ENCODE results near the gene RHEBL1. TPM values are rescaled to one million over a fixed set of nuclear protein-coding genes. Genes with fewer than 3 reads are reported as not detected.

The RHEBL1 gene
- 1 to 10 TPM; 2.3 to 5.3 (median 2.5) TPM for total RNA-seq
- 4.5 TPM for total RNA-seq (2013)
- 0.34 to 16.2 (median 3.3) reads per million in 29 experiments for total RNA-seq

- POLR2A ChIA-PET = interaction anchor here (0.6 to 1.4 kb wide), 5 partner anchors 15 to 122 kb away, joined by 3 to 4 read pairs (median 3); partner anchors contain the start of gene TUBA1B (in 1 of the 2)
- peaks cover 4% of the 10 kb centered on the region for H3K36me3 Mint-ChIP-seq
- H3K4me1 Mint-ChIP-seq = peaks cover 18 to 19% (median 19%) of the 10 kb centered on the region in 3 donors
- H3K27ac Mint-ChIP-seq = peak within 1 kb of the TSS; percentile 87 to 96
- Histone ChIP-seq H3K27me3 (replicated peaks in 1 of 2; ENCODE audit: control insufficient read depth in 2 of 2, extremely low read depth in 1 of 2, insufficient read depth in 2 of 2, low read length in 1 of 2) (no peaks in the 10 kb centered on the region), H3K4me3 (ENCODE audit: control insufficient read depth in 1 of 2, extremely low read depth in 1 of 2, low read length in 1 of 2) (peak within 1 kb of the TSS; percentile 85 to 91), H3K9me3 (no peaks in the 10 kb centered on the region), H3K36me3 (ENCODE audit: control insufficient read depth in 2 of 2, extremely low read depth in 1 of 2, insufficient read depth in 1 of 2, low read length in 1 of 2) (peaks cover 0 to 5% of the 10 kb centered on the region in 2 donors), H3K27ac (ENCODE audit: low read length) (peak within 1 kb of the TSS; percentile 68), H3K4me1 (ENCODE audit: control insufficient read depth in 1 of 2, extremely low read depth in 1 of 2, insufficient read depth in 2 of 2, low read length in 2 of 2) (peaks cover 6 to 17% of the 10 kb centered on the region in 2 experiments)
- no peaks in the 10 kb centered on the region for H3K27me3 Mint-ChIP-seq
- CTCF ChIA-PET = interaction anchor here (0.5 to 1.5 kb wide), 16 partner anchors 8 to 253 kb away, joined by 3 to 12 read pairs (median 5); partner anchors contain the start of genes LMBR1L (in 1 of the 2) and TUBA1B (in 1 of the 2)
- H3K9me3 Mint-ChIP-seq = no peaks in the 10 kb centered on the region
- peak; percentile 94 to 99 (median 96) for DNase-seq
- ATAC-seq (replicated peaks in 1 of 4) = peak; percentile 99 to 100 (median 100)
- under 1% methylated on average over 57 of the region's 60 CpGs for WGBS (ENCODE audit: insufficient coverage)
- H3K4me3 Mint-ChIP-seq = peak within 1 kb of the TSS; percentile 86 to 100 (median 99)
These were observed at the start of gene RHEBL1 for GRCh38 chr12:49069507-49070346. Gene RHEBL1, minus strand, starts transcription at chr12:49069979. Its CDS starts 194 bp downstream, at chr12:49069785.

DNA sequence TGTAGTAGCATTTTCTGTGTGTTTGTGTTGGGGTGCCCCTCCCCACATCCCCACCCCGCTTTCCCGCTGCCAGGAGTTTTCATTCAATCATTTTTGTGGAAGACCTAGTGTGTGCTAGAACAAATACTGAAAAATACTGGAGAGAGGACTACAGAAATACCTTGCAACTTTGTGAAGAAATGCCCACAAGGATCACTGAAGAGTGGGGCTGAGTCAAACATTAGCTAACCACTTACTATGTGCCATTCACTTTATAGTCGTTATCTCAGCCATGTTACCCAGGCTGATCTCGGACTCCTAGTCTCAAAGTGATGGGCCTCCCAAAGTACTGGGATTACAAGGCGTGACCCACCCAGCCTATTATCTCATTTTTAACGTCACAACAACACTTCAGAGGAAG is 41.4 kb upstream of the RHEBL1 start:
- 0% methylated on average over 1 of the region's 6 CpGs for WGBS (ENCODE audit: insufficient coverage)
- no peaks in the 10 kb centered on the region for H3K9me3 Mint-ChIP-seq
- peak overlapping the region in 1 of 2 donors; percentile 96 for H3K4me3 ChIP-seq (ENCODE audit: control insufficient read depth in 1 of 2, extremely low read depth in 1 of 2, low read length in 1 of 2)

DNA sequence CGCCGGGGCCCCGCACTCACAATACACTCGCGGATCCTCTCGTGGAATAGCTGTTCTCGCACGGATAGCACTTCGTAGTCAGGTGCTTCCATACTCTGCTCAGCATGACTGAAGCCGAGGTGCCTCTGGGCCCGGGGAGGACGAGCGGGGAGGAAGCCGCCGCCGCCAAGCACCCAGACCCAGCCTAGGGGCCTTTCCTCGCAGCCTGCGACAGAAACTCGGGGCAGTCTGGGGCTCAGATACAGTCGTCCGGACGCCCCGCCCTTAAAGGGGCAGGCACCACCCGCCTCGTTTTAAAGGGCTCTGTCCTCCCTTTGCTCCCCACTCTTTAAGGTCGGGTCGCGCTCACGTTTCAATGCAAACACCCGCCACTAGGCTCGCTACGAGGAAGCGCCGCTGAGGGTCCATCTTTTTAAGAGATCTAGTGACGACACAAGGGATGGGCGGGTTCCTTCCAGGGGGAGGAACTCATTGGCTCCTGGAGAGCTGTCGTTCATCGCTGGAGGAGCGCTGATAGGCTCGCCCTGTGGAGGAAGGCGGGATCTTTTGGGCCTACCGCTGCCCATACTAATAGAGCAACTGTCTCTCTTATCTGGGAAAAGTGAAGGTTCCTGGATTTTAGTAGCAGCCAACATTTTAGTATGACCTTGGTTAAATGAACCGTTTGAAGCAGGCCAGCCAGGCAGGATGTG is 40.8 kb upstream of the RHEBL1 start, which contains the start of gene LMBR1L:
Gene LMBR1L, minus strand, starts transcription at position 384 of the 692 bp plus-strand sequence. Its CDS starts 292 bp downstream, at position 92.
- under 1% methylated on average over 25 of the region's 43 CpGs for WGBS (ENCODE audit: insufficient coverage)
- Histone ChIP-seq H3K27me3 (replicated peaks in 1 of 2; ENCODE audit: control insufficient read depth in 2 of 2, extremely low read depth in 1 of 2, insufficient read depth in 2 of 2, low read length in 1 of 2) (peaks cover 0 to 2% of the 10 kb centered on the region in 2 experiments), H3K36me3 (ENCODE audit: control insufficient read depth in 2 of 2, extremely low read depth in 1 of 2, insufficient read depth in 1 of 2, low read length in 1 of 2) (peaks cover 3 to 18% of the 10 kb centered on the region in 2 donors), H3K27ac (ENCODE audit: low read length) (peak within 1 kb of the TSS; percentile 90), H3K9me3 (no peaks in the 10 kb centered on the region), H3K4me1 (ENCODE audit: control insufficient read depth in 1 of 2, extremely low read depth in 1 of 2, insufficient read depth in 2 of 2, low read length in 2 of 2) (peaks cover 8 to 37% of the 10 kb centered on the region in 2 experiments), H3K4me3 (ENCODE audit: control insufficient read depth in 1 of 2, extremely low read depth in 1 of 2, low read length in 1 of 2) (peak within 1 kb of the TSS; percentile 82 to 96)
- ChIA-PET POLR2A (interaction anchor here (1.0 to 2.1 kb wide), 6 partner anchors 9 to 80 kb away, joined by 3 to 14 read pairs (median 4); partner anchors contain the start of gene TUBA1B (in 1 of the 2)), CTCF (interaction anchor here (0.5 to 4.5 kb wide), 14 partner anchors 10 to 718 kb away, joined by 3 to 54 read pairs (median 4); partner anchors contain the start of genes DHH (in 1 of the 2), NCKAP5L (in 1 of the 2), RHEBL1 (in 1 of the 2) and TUBA1B (in 1 of the 2))
- Mint-ChIP-seq H3K4me1 (peaks cover 41 to 48% (median 46%) of the 10 kb centered on the region in 3 donors), H3K4me3 (peak within 1 kb of the TSS; percentile 99), H3K36me3 (peaks cover 10% of the 10 kb centered on the region), H3K27ac (peak within 1 kb of the TSS; percentile 99), H3K9me3 (no peaks in the 10 kb centered on the region), H3K27me3 (no peaks in the 10 kb centered on the region)
- ATAC-seq (replicated peaks in 1 of 4) (peak; percentile 94 to 97 (median 96)), DNase-seq (peak; percentile 88 to 99 (median 97))

More for the DNA sequence above, 41.4 kb upstream of the RHEBL1 start:
- peak overlapping the region; percentile 99 for H3K27ac Mint-ChIP-seq
- POLR2A ChIA-PET = interaction anchor here in 1 of 2 donors (1.4 to 2.1 kb wide), 2 partner anchors 19 to 79 kb away, joined by 3 to 14 read pairs; partner anchors contain the start of gene TUBA1B
- H3K27me3 Mint-ChIP-seq = no peaks in the 10 kb centered on the region
- Histone ChIP-seq H3K36me3 (ENCODE audit: control insufficient read depth in 2 of 2, extremely low read depth in 1 of 2, insufficient read depth in 1 of 2, low read length in 1 of 2) (peaks cover 0 to 12% of the 10 kb centered on the region in 2 donors), H3K27ac (ENCODE audit: low read length) (peak overlapping the region; percentile 90), H3K27me3 (replicated peaks in 1 of 2; ENCODE audit: control insufficient read depth in 2 of 2, extremely low read depth in 1 of 2, insufficient read depth in 2 of 2, low read length in 1 of 2) (peaks cover 0 to 2% of the 10 kb centered on the region in 2 experiments), H3K9me3 (no peaks in the 10 kb centered on the region), H3K4me1 (ENCODE audit: control insufficient read depth in 1 of 2, extremely low read depth in 1 of 2, insufficient read depth in 2 of 2, low read length in 2 of 2) (peaks cover 8 to 37% of the 10 kb centered on the region in 2 experiments)
- CTCF ChIA-PET = interaction anchor here (0.5 to 4.5 kb wide), 12 partner anchors 11 to 717 kb away, joined by 3 to 54 read pairs (median 4); partner anchors contain the start of genes NCKAP5L (in 1 of the 2), RHEBL1 (in 1 of the 2) and TUBA1B (in 1 of the 2)
- peak overlapping the region; percentile 99 for H3K4me3 Mint-ChIP-seq
- peaks cover 40 to 44% (median 43%) of the 10 kb centered on the region in 3 donors for H3K4me1 Mint-ChIP-seq
- ATAC-seq (replicated peaks in 1 of 4) (no peak), DNase-seq (no peak)
- peaks cover 6% of the 10 kb centered on the region for H3K36me3 Mint-ChIP-seq

DNA sequence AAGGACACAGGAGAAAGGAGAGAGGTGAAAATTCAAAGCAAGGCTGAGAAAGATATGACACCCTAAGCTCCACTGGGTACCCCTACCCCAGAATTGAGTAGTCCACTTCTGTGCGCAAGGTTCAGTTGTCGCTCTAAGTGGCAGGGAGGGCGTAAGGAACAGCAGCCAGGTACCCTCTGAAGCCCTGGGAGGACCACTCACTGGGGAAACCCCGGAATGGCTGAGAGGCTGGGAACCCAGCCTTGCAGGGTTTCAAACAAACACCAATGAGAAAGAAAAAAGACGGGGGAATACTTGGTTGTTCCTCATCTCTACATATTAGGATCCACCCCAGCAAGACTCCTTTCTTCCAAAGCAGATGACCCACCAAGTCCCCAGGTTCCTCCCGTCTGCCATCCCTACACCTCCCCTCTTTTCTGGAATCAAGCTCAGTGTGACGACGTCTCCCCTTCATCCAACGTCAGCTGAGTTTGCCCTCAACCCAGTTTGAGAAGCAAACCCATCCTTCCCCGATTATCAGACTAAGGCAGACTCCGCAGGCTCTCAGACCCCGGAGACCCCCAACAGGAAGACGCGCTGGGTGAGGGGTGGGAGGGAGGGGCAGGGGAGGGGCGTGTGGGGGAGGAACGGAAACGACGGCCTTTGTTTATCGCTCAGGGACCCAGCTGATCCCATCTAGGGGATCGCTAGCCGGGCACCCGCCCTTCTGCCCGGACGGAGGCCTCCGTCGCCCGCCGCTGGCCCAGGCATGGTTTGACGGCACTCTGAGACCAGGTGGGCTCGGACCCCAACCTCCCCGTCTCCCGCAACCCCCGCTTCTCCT is 40.1 kb upstream of the RHEBL1 start:
- peaks cover 10% of the 10 kb centered on the region for H3K36me3 Mint-ChIP-seq
- no peaks in the 10 kb centered on the region for H3K27me3 Mint-ChIP-seq
- peaks cover 43 to 50% (median 46%) of the 10 kb centered on the region in 3 donors for H3K4me1 Mint-ChIP-seq
- CTCF ChIA-PET = interaction anchor here (0.5 to 4.5 kb wide), 10 partner anchors 9 to 257 kb away, joined by 3 to 54 read pairs (median 6); partner anchors contain the start of genes DHH (in 1 of the 2), RHEBL1 (in 1 of the 2) and TUBA1B (in 1 of the 2)
- Histone ChIP-seq H3K4me3 (ENCODE audit: control insufficient read depth in 1 of 2, extremely low read depth in 1 of 2, low read length in 1 of 2) (peak overlapping the region; percentile 82 to 96), H3K4me1 (ENCODE audit: control insufficient read depth in 1 of 2, extremely low read depth in 1 of 2, insufficient read depth in 2 of 2, low read length in 2 of 2) (peaks cover 8 to 37% of the 10 kb centered on the region in 2 experiments), H3K27ac (ENCODE audit: low read length) (peak overlapping the region; percentile 90), H3K36me3 (ENCODE audit: control insufficient read depth in 2 of 2, extremely low read depth in 1 of 2, insufficient read depth in 1 of 2, low read length in 1 of 2) (peaks cover 8 to 26% of the 10 kb centered on the region in 2 donors), H3K9me3 (no peaks in the 10 kb centered on the region), H3K27me3 (replicated peaks in 1 of 2; ENCODE audit: control insufficient read depth in 2 of 2, extremely low read depth in 1 of 2, insufficient read depth in 2 of 2, low read length in 1 of 2) (peaks cover 0 to 2% of the 10 kb centered on the region in 2 experiments)
- WGBS (ENCODE audit: insufficient coverage) = 0% methylated on average over 17 of the region's 33 CpGs
- no peaks in the 10 kb centered on the region for H3K9me3 Mint-ChIP-seq
- POLR2A ChIA-PET = interaction anchor here (0.8 to 2.1 kb wide), 7 partner anchors 9 to 80 kb away, joined by 3 to 14 read pairs (median 4); partner anchors contain the start of genes TUBA1A (in 1 of the 2) and TUBA1B (in 1 of the 2)
- H3K4me3 Mint-ChIP-seq = peak overlapping the region; percentile 99
- peak in 3 of 4 experiments; percentile 7 to 29 (median 23) for ATAC-seq (replicated peaks in 1 of 4)
- peak in 6 of 35 experiments; percentile 22 to 44 (median 24) for DNase-seq
- peak overlapping the region; percentile 99 for H3K27ac Mint-ChIP-seq

GRCh38 chr12:49108958-49109404 is 39.2 kb upstream of the RHEBL1 start:
- Histone ChIP-seq H3K27ac (ENCODE audit: low read length) (peak overlapping the region; percentile 90), H3K36me3 (ENCODE audit: control insufficient read depth in 2 of 2, extremely low read depth in 1 of 2, insufficient read depth in 1 of 2, low read length in 1 of 2) (peaks cover 8 to 34% of the 10 kb centered on the region in 2 donors), H3K27me3 (replicated peaks in 1 of 2; ENCODE audit: control insufficient read depth in 2 of 2, extremely low read depth in 1 of 2, insufficient read depth in 2 of 2, low read length in 1 of 2) (peaks cover 0 to 2% of the 10 kb centered on the region in 2 experiments), H3K4me1 (ENCODE audit: control insufficient read depth in 1 of 2, extremely low read depth in 1 of 2, insufficient read depth in 2 of 2, low read length in 2 of 2) (peaks cover 8 to 37% of the 10 kb centered on the region in 2 experiments), H3K4me3 (ENCODE audit: control insufficient read depth in 1 of 2, extremely low read depth in 1 of 2, low read length in 1 of 2) (peak overlapping the region in 1 of 2 donors; percentile 96), H3K9me3 (no peaks in the 10 kb centered on the region)
- H3K36me3 Mint-ChIP-seq = peaks cover 17% of the 10 kb centered on the region
- DNase-seq = no peak
- no peak for ATAC-seq (replicated peaks in 1 of 4)
- ChIA-PET CTCF (interaction anchor here in 1 of 2 donors (1.0 to 1.3 kb wide), 4 partner anchors 9 to 22 kb away, joined by 3 to 9 read pairs (median 3); partner anchors contain the start of gene TUBA1B), POLR2A (no interaction called here)
- H3K9me3 Mint-ChIP-seq = no peaks in the 10 kb centered on the region
- peaks cover 46 to 57% (median 48%) of the 10 kb centered on the region in 3 donors for H3K4me1 Mint-ChIP-seq
- no peaks in the 10 kb centered on the region for H3K27me3 Mint-ChIP-seq
- H3K4me3 Mint-ChIP-seq = peak overlapping the region; percentile 99
- WGBS (ENCODE audit: insufficient coverage) = 79% methylated on average over 4 of the region's 4 CpGs
- H3K27ac Mint-ChIP-seq = peak overlapping the region; percentile 93 to 99
